Measurements from ENCODE around the gene B3GNT4.

Gene B3GNT4

DNA sequence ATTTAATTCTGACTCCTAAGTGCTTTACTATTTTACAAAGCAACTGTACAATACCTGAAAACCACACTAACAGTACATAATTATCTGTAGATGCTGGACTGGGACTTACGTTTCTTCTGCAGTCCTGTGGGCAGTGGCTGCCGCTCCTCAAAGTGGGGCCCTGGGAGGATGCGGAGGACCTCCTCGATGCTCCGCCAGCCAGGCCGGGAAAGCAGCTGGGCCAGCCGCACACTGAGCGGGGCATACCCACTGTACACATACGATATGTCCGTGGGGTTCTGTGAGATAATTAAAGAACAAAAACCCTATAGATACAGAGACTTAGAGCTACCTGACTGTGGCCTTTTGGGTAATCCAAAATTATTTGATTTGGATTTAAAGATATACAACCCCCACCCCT is 29.2 kb downstream of the B3GNT4 start:
- H3K9ac ChIP-seq (ENCODE audit: low read length), result no peak overlapping the region
- H3K9me3 ChIP-seq (ENCODE audit: control insufficient read depth, low read length), result no peaks in the 10 kb centered on the region
- no peak overlapping the region for H3K4me2 ChIP-seq (ENCODE audit: low read length, poor library complexity, severe bottlenecking)
- no peak overlapping the region for H2AFZ ChIP-seq (ENCODE audit: low read depth, low read length)
- no peak overlapping the region for H4K91ac ChIP-seq (ENCODE audit: low read length)
- no peak overlapping the region for H3K23ac ChIP-seq (ENCODE audit: low read length in 2 of 2)
- 98% methylated on average over 5 of the region's 10 CpGs for WGBS
- no peaks in the 10 kb centered on the region for H3K4me1 ChIP-seq (ENCODE audit: control insufficient read depth, insufficient read depth, low read depth, low read length)
- DNase-seq, result no peak
- H3K4ac ChIP-seq (ENCODE audit: low read depth in 1 of 2, low read length in 2 of 2), result no peak overlapping the region
- no peak overlapping the region for H2BK12ac ChIP-seq (ENCODE audit: low read length in 2 of 2)
- H3K18ac ChIP-seq (ENCODE audit: low read depth in 1 of 2, low read length in 2 of 2), result no peak overlapping the region
- H3K27ac ChIP-seq (ENCODE audit: low read length, poor library complexity, severe bottlenecking), result no peak overlapping the region
- no peaks in the 10 kb centered on the region for H3K27me3 ChIP-seq (ENCODE audit: control insufficient read depth in 1 of 2, insufficient read depth in 1 of 2, low read length in 2 of 2)
- peaks cover 5% of the 10 kb centered on the region for H3K79me1 ChIP-seq (replicated peaks; ENCODE audit: low read length, poor library complexity, severe bottlenecking)
- H3K4me3 ChIP-seq (ENCODE audit: insufficient read depth in 1 of 2, low read depth in 1 of 2, low read length in 2 of 2), result no peak overlapping the region
- no peak overlapping the region for H2BK5ac ChIP-seq (ENCODE audit: low read depth, low read length, poor library complexity, severe bottlenecking)
- H2BK120ac ChIP-seq (ENCODE audit: low read depth, low read length), result no peak overlapping the region
- no peak overlapping the region for H4K8ac ChIP-seq (ENCODE audit: low read length)
- peaks cover 32 to 86% of the 10 kb centered on the region in 2 experiments for H3K36me3 ChIP-seq (ENCODE audit: control insufficient read depth in 1 of 2, insufficient read depth in 2 of 2, low read depth in 1 of 2, low read length in 2 of 2)
- H2AK5ac ChIP-seq (ENCODE audit: low read length, severe bottlenecking), result no peak overlapping the region
- H2BK15ac ChIP-seq (ENCODE audit: low read depth, poor library complexity, severe bottlenecking), result no peak overlapping the region
- no peak overlapping the region for H3K14ac ChIP-seq (ENCODE audit: low read length in 2 of 2)

DNA sequence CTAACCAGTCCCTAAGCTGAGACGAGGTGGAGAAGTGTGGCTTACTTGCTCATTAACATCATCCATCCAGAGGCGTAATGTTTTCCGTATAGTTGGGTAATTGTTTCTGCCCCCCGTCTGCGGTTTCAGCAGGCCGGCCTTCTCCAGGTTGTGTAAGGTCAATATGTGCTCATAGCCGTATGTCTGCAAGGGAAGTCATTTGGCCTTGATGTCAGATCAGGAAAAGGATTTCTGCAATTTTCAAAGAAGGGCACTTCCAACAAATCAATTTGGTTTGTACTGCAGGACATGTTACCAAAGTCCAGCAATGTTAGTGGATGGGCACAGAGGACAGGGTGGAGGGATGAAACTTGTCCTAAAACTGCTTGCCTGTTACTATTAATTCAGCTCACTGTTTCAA is 32.2 kb downstream of the B3GNT4 start:
- Histone ChIP-seq H3K79me1 (replicated peaks; ENCODE audit: low read length, poor library complexity, severe bottlenecking) (peaks cover 2% of the 10 kb centered on the region), H2AFZ (ENCODE audit: low read depth, low read length) (no peak overlapping the region), H3K9me3 (ENCODE audit: control insufficient read depth, low read length) (no peaks in the 10 kb centered on the region), H3K14ac (ENCODE audit: low read length in 2 of 2) (no peak overlapping the region), H2BK12ac (ENCODE audit: low read length in 2 of 2) (no peak overlapping the region), H3K4me1 (ENCODE audit: control insufficient read depth, insufficient read depth, low read depth, low read length) (no peaks in the 10 kb centered on the region), H2BK5ac (ENCODE audit: low read depth, low read length, poor library complexity, severe bottlenecking) (no peak overlapping the region), H3K23ac (ENCODE audit: low read length in 2 of 2) (no peak overlapping the region), H3K18ac (ENCODE audit: low read depth in 1 of 2, low read length in 2 of 2) (no peak overlapping the region), H3K9ac (ENCODE audit: low read length) (no peak overlapping the region), H3K27me3 (ENCODE audit: control insufficient read depth in 1 of 2, insufficient read depth in 1 of 2, low read length in 2 of 2) (no peaks in the 10 kb centered on the region), H3K36me3 (ENCODE audit: control insufficient read depth in 1 of 2, insufficient read depth in 2 of 2, low read depth in 1 of 2, low read length in 2 of 2) (peaks cover 31 to 85% of the 10 kb centered on the region in 2 experiments), H3K4ac (ENCODE audit: low read depth in 1 of 2, low read length in 2 of 2) (no peak overlapping the region), H3K4me3 (ENCODE audit: insufficient read depth in 1 of 2, low read depth in 1 of 2, low read length in 2 of 2) (no peak overlapping the region), H4K8ac (ENCODE audit: low read length) (no peak overlapping the region), H3K27ac (ENCODE audit: low read length, poor library complexity, severe bottlenecking) (no peak overlapping the region), H3K4me2 (ENCODE audit: low read length, poor library complexity, severe bottlenecking) (no peak overlapping the region), H4K91ac (ENCODE audit: low read length) (no peak overlapping the region), H2BK120ac (ENCODE audit: low read depth, low read length) (no peak overlapping the region), H2AK5ac (ENCODE audit: low read length, severe bottlenecking) (no peak overlapping the region), H2BK15ac (ENCODE audit: low read depth, poor library complexity, severe bottlenecking) (no peak overlapping the region)
- WGBS, result 93% methylated on average over 7 of the region's 7 CpGs
- DNase-seq, result no peak

DNA sequence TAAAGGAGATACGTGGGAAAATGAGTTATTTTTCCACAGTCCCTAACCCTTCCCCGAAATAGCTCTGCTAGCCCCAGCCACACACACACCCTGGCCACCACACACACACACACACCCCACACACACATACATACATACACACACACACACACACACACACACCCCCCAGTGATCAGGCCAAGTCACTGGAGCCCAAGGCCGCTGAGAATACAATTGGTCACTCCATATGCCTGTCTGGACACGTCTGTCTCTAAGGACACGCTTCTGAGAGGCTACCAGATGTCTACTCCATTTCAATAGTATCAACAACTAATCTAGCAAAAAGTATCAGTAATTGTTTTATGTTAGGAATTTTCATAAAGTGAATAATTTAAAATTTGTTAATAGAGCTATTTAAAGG is 35.4 kb downstream of the B3GNT4 start:
- H3K27me3 ChIP-seq (ENCODE audit: control insufficient read depth in 1 of 2, insufficient read depth in 1 of 2, low read length in 2 of 2), result no peaks in the 10 kb centered on the region
- H2BK120ac ChIP-seq (ENCODE audit: low read depth, low read length), result no peak overlapping the region
- H2AK5ac ChIP-seq (ENCODE audit: low read length, severe bottlenecking), result no peak overlapping the region
- peaks cover 2% of the 10 kb centered on the region for H3K79me1 ChIP-seq (replicated peaks; ENCODE audit: low read length, poor library complexity, severe bottlenecking)
- no peak overlapping the region for H2BK12ac ChIP-seq (ENCODE audit: low read length in 2 of 2)
- no peak overlapping the region for H2BK5ac ChIP-seq (ENCODE audit: low read depth, low read length, poor library complexity, severe bottlenecking)
- peak overlapping the region in 1 of 2 experiments; percentile 59 for H3K23ac ChIP-seq (ENCODE audit: low read length in 2 of 2)
- H3K9ac ChIP-seq (ENCODE audit: low read length), result no peak overlapping the region
- no peak overlapping the region for H3K4me3 ChIP-seq (ENCODE audit: insufficient read depth in 1 of 2, low read depth in 1 of 2, low read length in 2 of 2)
- no peak overlapping the region for H3K14ac ChIP-seq (ENCODE audit: low read length in 2 of 2)
- peaks cover 30 to 71% of the 10 kb centered on the region in 2 experiments for H3K36me3 ChIP-seq (ENCODE audit: control insufficient read depth in 1 of 2, insufficient read depth in 2 of 2, low read depth in 1 of 2, low read length in 2 of 2)
- no peak overlapping the region for H4K8ac ChIP-seq (ENCODE audit: low read length)
- no peak overlapping the region for H2BK15ac ChIP-seq (ENCODE audit: low read depth, poor library complexity, severe bottlenecking)
- no peaks in the 10 kb centered on the region for H3K4me1 ChIP-seq (ENCODE audit: control insufficient read depth, insufficient read depth, low read depth, low read length)
- H4K91ac ChIP-seq (ENCODE audit: low read length), result no peak overlapping the region
- no peak overlapping the region for H3K4me2 ChIP-seq (ENCODE audit: low read length, poor library complexity, severe bottlenecking)
- no peak overlapping the region for H3K18ac ChIP-seq (ENCODE audit: low read depth in 1 of 2, low read length in 2 of 2)
- no peak overlapping the region for H2AFZ ChIP-seq (ENCODE audit: low read depth, low read length)
- no peak overlapping the region for H3K27ac ChIP-seq (ENCODE audit: low read length, poor library complexity, severe bottlenecking)
- no peak overlapping the region for H3K4ac ChIP-seq (ENCODE audit: low read depth in 1 of 2, low read length in 2 of 2)
- no peak for DNase-seq
- 100% methylated on average over 4 of the region's 5 CpGs for WGBS
- H3K9me3 ChIP-seq (ENCODE audit: control insufficient read depth, low read length), result no peaks in the 10 kb centered on the region

DNA sequence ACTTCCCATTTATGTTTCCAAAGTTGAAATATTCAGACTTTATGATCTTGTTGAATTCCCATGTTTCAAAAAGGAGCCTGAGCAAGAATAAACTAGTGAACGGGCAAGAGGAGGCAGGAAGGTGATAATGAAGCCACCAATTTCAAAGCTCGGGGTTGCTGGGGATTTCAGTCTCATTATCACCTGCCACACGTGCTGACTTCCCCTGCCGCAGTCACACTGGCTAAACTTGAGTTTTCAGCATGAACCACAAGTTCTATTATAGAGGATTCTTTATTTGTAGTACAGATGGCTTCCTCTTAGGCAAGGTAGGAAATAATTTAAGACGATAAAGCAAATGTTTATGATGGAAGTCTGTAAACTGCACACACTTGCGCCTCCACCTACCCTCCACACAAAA is 40.5 kb downstream of the B3GNT4 start:
- Histone ChIP-seq H2BK5ac (ENCODE audit: low read depth, low read length, poor library complexity, severe bottlenecking) (no peak overlapping the region), H3K36me3 (ENCODE audit: control insufficient read depth in 1 of 2, insufficient read depth in 2 of 2, low read depth in 1 of 2, low read length in 2 of 2) (peaks cover 27 to 59% of the 10 kb centered on the region in 2 experiments), H2BK15ac (ENCODE audit: low read depth, poor library complexity, severe bottlenecking) (no peak overlapping the region), H3K4me2 (ENCODE audit: low read length, poor library complexity, severe bottlenecking) (no peak overlapping the region), H3K4me3 (ENCODE audit: insufficient read depth in 1 of 2, low read depth in 1 of 2, low read length in 2 of 2) (no peak overlapping the region), H3K23ac (ENCODE audit: low read length in 2 of 2) (no peak overlapping the region), H3K18ac (ENCODE audit: low read depth in 1 of 2, low read length in 2 of 2) (no peak overlapping the region), H3K9ac (ENCODE audit: low read length) (no peak overlapping the region), H3K4ac (ENCODE audit: low read depth in 1 of 2, low read length in 2 of 2) (no peak overlapping the region), H3K14ac (ENCODE audit: low read length in 2 of 2) (no peak overlapping the region), H3K9me3 (ENCODE audit: control insufficient read depth, low read length) (no peaks in the 10 kb centered on the region), H3K27me3 (ENCODE audit: control insufficient read depth in 1 of 2, insufficient read depth in 1 of 2, low read length in 2 of 2) (no peaks in the 10 kb centered on the region), H3K27ac (ENCODE audit: low read length, poor library complexity, severe bottlenecking) (no peak overlapping the region), H3K79me1 (replicated peaks; ENCODE audit: low read length, poor library complexity, severe bottlenecking) (peaks cover 9% of the 10 kb centered on the region), H4K8ac (ENCODE audit: low read length) (no peak overlapping the region), H2BK120ac (ENCODE audit: low read depth, low read length) (no peak overlapping the region), H2AK5ac (ENCODE audit: low read length, severe bottlenecking) (no peak overlapping the region), H2BK12ac (ENCODE audit: low read length in 2 of 2) (no peak overlapping the region), H3K4me1 (ENCODE audit: control insufficient read depth, insufficient read depth, low read depth, low read length) (no peaks in the 10 kb centered on the region), H4K91ac (ENCODE audit: low read length) (no peak overlapping the region), H2AFZ (ENCODE audit: low read depth, low read length) (no peak overlapping the region)
- no peak for DNase-seq
- WGBS, result 91% methylated on average over 2 of the region's 6 CpGs
